ENCODE measurements around the gene BCL7B.

Gene BCL7B

GRCh38 chr7:73489976-73490375, 67.5 kb downstream of the BCL7B start:
- DNase-seq (ENCODE audit: low spot score) = no peak

- DNase-seq (ENCODE audit: low spot score) = no peak
These were observed 70.0 kb downstream of the BCL7B start for GRCh38 chr7:73487486-73487885.

All from AG08395 (cell line).